ENCODE measurements around the gene MSANTD3.

- TF ChIP-seq EP300 (IDR thresholded peaks at IDR 0.05) (no peak), CTCF (IDR thresholded peaks at IDR 0.05) (no peak), POLR2A (IDR thresholded peaks at IDR 0.05) (no peak)
Observed at GRCh38 chr9:100492952-100493351, 66.0 kb downstream of the MSANTD3 start.
